ENCODE results near the gene NUDT15. TPM values are rescaled to one million over a fixed set of nuclear protein-coding genes. Genes with fewer than 3 reads are reported as not detected.

Gene NUDT15
- total RNA-seq, 2 experiments from 2014 or later = 24.5 to 26.5 TPM

Other genes with a start within 250 kb of the NUDT15 start
- gene SUCLA2, start 36.5 kb upstream of the NUDT15 start, total RNA-seq = 10 to 100 TPM; 51.1 to 51.7 TPM
- gene MED4, start 57.4 kb downstream of the NUDT15 start, total RNA-seq = 10 to 100 TPM; 66.3 to 66.8 TPM
- gene ITM2B, start 195.5 kb downstream of the NUDT15 start, total RNA-seq = 10 to 100 TPM; 90.7 to 95.9 TPM

Data from activated naive CD8-positive, alpha-beta T cell treated with anti-CD3 and anti-CD28 coated beads for 36 hours (primary cell).